SK-N-MC (cell line): ENCODE results near the gene PPP1R9A.

Experiments
- EZH2 ChIP-seq: fragments of 200-600 bp; sonication (generic); IDR thresholded peaks from one replicate; pipeline ENCODE4 v1.6.1; 2017; ENCODE audit warnings: antibody characterized with exemption
- FOXP2 ChIP-seq: optimal IDR thresholded peaks from 2 replicates; pipeline ENCODE3; 2011; ENCODE audit warnings: mild to moderate bottlenecking, moderate library complexity; ENCODE audit not compliant: insufficient read depth; ENCODE audit errors: extremely low read length, control extremely low read depth

DNA sequence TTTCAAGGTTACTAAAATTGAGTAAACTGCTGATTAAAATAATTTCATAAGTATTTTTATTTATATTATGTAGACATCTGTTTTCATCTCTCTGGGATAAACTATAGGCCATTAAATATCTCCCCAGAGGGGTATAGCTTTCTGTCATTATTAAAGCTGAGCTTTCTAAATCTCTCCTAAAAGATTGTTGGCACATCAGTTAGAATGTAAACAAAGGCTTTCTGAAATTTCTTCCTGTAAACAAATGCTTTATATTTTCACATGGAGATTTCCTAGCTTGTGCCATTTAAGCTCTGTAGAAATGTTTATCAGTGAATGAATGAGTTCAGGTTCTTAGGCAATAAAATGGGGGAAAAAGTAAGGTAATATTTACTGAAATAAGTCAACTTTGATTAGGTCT is 35.7 kb downstream of the PPP1R9A start:
- TF ChIP-seq EZH2, result no peak
- no peak for TF ChIP-seq FOXP2
